PC-9 (cell line): ENCODE results near the gene HS3ST3A1.

ENCODE experiments used
- CTCF ChIP-seq: fragments of 200-600 bp; sonication (generic); conservative IDR thresholded peaks from 2 replicates; pipeline ENCODE4 v1.6.1; 2017; ENCODE audit warnings: mixed run types, antibody characterized with exemption, mild to moderate bottlenecking, moderate library complexity
- EZH2 ChIP-seq: fragments of 200-600 bp; sonication (generic); IDR thresholded peaks from 2 replicates; pipeline ENCODE4 v1.8.0; 2017; ENCODE audit warnings: antibody characterized with exemption, low read depth

DNA sequence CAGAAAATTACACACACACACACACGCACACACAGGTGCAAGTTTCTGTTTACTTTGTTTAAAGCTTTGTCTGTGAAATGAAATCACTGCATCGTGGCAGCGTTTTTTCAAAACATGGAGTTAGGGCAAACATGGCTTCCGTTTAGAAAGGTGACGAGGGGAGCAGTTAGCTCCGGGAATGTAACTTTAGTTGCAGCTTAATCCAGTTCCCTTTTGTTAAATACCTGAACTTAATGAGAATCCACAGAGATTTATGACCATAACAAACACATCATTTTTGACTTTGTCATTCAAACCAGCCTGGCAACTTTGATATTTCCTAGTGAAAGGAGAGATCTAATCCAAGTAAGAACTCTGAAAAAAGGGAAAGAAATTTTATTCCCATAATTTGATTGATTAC lies 12.1 kb downstream of the HS3ST3A1 start:
- TF ChIP-seq EZH2: no peak
- TF ChIP-seq CTCF: no peak
